Trophoblast cell (in vitro differentiated cells and primary cell): Measurements from ENCODE around the gene MYLK.

Experiments
- DNase-seq, 2 donors: peaks; one replicate each; pipeline ENCODE4 v3.0.0-alpha.2; 2016
- H2AFZ ChIP-seq: 2 replicates; pipeline ENCODE4 v1.6.1; 2013; ENCODE audit warnings: low read length, moderate library complexity, mild to moderate bottlenecking; ENCODE audit not compliant: insufficient read depth, poor library complexity
- H2AK5ac ChIP-seq: 2 replicates; pipeline ENCODE4 v1.6.1; 2013; ENCODE audit warnings: mild to moderate bottlenecking, low read length
- H2BK120ac ChIP-seq: 2 replicates; pipeline ENCODE4 v1.6.1; 2013; ENCODE audit warnings: low read length, mild to moderate bottlenecking, moderate library complexity; ENCODE audit not compliant: insufficient read depth, poor library complexity
- H2BK12ac ChIP-seq: 2 replicates; pipeline ENCODE4 v1.6.1; 2013; ENCODE audit warnings: mild to moderate bottlenecking, low read length, moderate library complexity
- H2BK5ac ChIP-seq: 2 replicates; pipeline ENCODE4 v1.6.1; 2013; ENCODE audit warnings: low read length, low read depth, moderate library complexity, mild to moderate bottlenecking; ENCODE audit not compliant: poor library complexity
- H3K14ac ChIP-seq: 2 replicates; pipeline ENCODE4 v1.6.1; 2013; ENCODE audit warnings: mild to moderate bottlenecking, low read length
- H3K18ac ChIP-seq: 2 replicates; pipeline ENCODE4 v1.6.1; 2013; ENCODE audit warnings: mild to moderate bottlenecking, low read length
- H3K23ac ChIP-seq: 2 replicates; pipeline ENCODE4 v1.6.1; 2013; ENCODE audit warnings: low read length
- H3K27ac ChIP-seq: 2 replicates; pipeline ENCODE4 v1.5.1; 2013; ENCODE audit warnings: low read depth, mild to moderate bottlenecking, inconsistent platforms, low read length, moderate library complexity
- H3K27me3 ChIP-seq: 2 replicates; pipeline ENCODE4 v1.6.1; 2013; ENCODE audit warnings: inconsistent platforms, mild to moderate bottlenecking, low read length, moderate library complexity; ENCODE audit not compliant: insufficient read depth
- H3K36me3 ChIP-seq, 2 experiments: 1 replicate in 1 of 2; 2 replicates in 1 of 2; pipeline ENCODE4 v1.6.1; 2013; ENCODE audit warnings: low read length in 2 of 2, mild to moderate bottlenecking in 2 of 2, moderate library complexity in 1 of 2; ENCODE audit not compliant: insufficient read depth in 2 of 2, control insufficient read depth in 1 of 2
- H3K4ac ChIP-seq: 2 replicates; pipeline ENCODE4 v1.6.1; 2013; ENCODE audit warnings: low read depth, mild to moderate bottlenecking, low read length, moderate library complexity
- H3K4me1 ChIP-seq, 2 experiments: 1 replicate in 1 of 2; 2 replicates in 1 of 2; pipeline ENCODE4 v1.6.1; 2013; ENCODE audit warnings: low read length in 2 of 2, mild to moderate bottlenecking in 2 of 2, moderate library complexity in 1 of 2; ENCODE audit not compliant: insufficient read depth in 2 of 2, control insufficient read depth in 1 of 2
- H3K4me2 ChIP-seq: 2 replicates; pipeline ENCODE4 v1.6.1; 2013; ENCODE audit warnings: inconsistent platforms, mild to moderate bottlenecking, low read length, moderate library complexity
- H3K4me3 ChIP-seq: 2 replicates; pipeline ENCODE4 v1.5.1; 2013; ENCODE audit warnings: mild to moderate bottlenecking, low read depth, low read length, inconsistent platforms
- H3K79me1 ChIP-seq: one replicate; pipeline ENCODE4 v1.6.1; 2013; ENCODE audit warnings: low read length
- H3K79me2 ChIP-seq: 2 replicates; pipeline ENCODE4 v1.6.1; 2013; ENCODE audit warnings: low read length, mild to moderate bottlenecking; ENCODE audit not compliant: control insufficient read depth, insufficient read depth, poor library complexity
- H3K9ac ChIP-seq: 2 replicates; pipeline ENCODE4 v1.6.1; 2013; ENCODE audit warnings: mild to moderate bottlenecking, low read length
- H3K9me3 ChIP-seq: 2 replicates; pipeline ENCODE4 v1.6.1; 2013; ENCODE audit warnings: low read depth, mild to moderate bottlenecking, control low read depth, inconsistent platforms, low read length; ENCODE audit not compliant: insufficient read depth
- H4K12ac ChIP-seq: 2 replicates; pipeline ENCODE4 v1.6.1; 2013; ENCODE audit warnings: low read depth, mild to moderate bottlenecking, low read length, moderate library complexity
- H4K8ac ChIP-seq: 2 replicates; pipeline ENCODE4 v1.6.1; 2013; ENCODE audit warnings: low read depth, mild to moderate bottlenecking, low read length, moderate library complexity
- H4K91ac ChIP-seq: one replicate; pipeline ENCODE4 v1.6.1; 2013; ENCODE audit warnings: low read depth, mild to moderate bottlenecking, low read length, moderate library complexity
- WGBS: extraction: QIAGEN DNeasy Blood & Tissue Kit; methylation state at CpG from one replicate; pipeline ENCODE4 v1.1.7; 2013; ENCODE audit warnings: missing lambda C conversion rate; ENCODE audit not compliant: insufficient read length, insufficient coverage; ENCODE audit errors: extremely low coverage; 5-methylcytosine and 5-hydroxymethylcytosine counted together

The MYLK gene

DNA sequence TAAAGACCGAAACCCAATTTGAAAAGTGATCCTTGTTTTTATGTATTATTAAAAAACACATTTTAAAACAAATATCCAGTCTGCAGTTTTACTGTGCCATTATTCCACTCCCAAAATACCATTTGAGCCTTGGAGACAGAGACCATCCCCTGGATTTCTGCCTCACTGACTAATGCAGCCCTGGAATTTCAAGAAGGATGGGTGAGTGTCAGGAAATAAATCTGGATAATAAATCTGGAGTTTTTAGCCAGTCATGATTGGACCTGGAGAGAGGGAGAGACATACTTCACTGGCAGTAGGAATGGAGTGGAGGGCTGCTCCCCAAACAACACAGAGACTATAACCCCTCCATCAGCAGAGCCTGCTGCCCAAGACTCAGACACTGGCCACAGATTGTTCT, 123.3 kb downstream of the MYLK start:
- Histone ChIP-seq H2BK5ac (no peak overlapping the region), H3K4me2 (no peak overlapping the region), H2BK12ac (no peak overlapping the region), H3K27ac (no peak overlapping the region), H4K91ac (no peak overlapping the region), H3K79me2 (no peaks in the 10 kb centered on the region), H3K36me3 (peaks cover 2 to 3% of the 10 kb centered on the region in 2 experiments), H4K12ac (no peak overlapping the region), H3K4ac (no peak overlapping the region), H3K27me3 (no peaks in the 10 kb centered on the region), H2AK5ac (no peak overlapping the region), H2BK120ac (no peak overlapping the region), H3K9ac (no peak overlapping the region), H3K18ac (no peak overlapping the region), H2AFZ (no peak overlapping the region), H4K8ac (no peak overlapping the region), H3K4me1 (peaks cover 5 to 7% of the 10 kb centered on the region in 2 experiments), H3K14ac (no peak overlapping the region), H3K4me3 (no peak overlapping the region), H3K9me3 (no peaks in the 10 kb centered on the region), H3K23ac (no peak overlapping the region), H3K79me1 (peaks cover 2% of the 10 kb centered on the region)
- no CpG with 5 or more reads among the region's 1 CpG for WGBS
- DNase-seq, result no peak

DNA sequence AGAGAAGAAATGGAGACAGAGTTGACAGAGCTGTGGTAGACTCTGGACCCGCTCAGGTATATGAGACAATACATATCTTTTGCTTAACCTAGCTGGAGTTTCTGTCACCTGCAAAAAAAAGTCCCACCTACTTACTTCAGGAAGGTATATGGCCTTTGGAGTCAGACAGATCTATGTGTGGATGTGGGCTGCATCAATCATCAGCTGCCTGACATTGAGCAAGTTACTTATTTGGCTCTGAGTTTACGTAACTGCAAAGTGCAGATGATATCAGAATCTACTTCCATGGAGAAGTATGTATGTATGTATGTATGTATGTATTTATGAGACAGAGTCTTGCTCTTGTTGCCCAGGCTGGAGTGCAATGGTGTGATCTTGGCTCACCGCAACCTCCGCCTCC, 124.3 kb downstream of the MYLK start:
- Histone ChIP-seq H3K4ac (no peak overlapping the region), H2BK12ac (no peak overlapping the region), H3K4me1 (peaks cover 6 to 7% of the 10 kb centered on the region in 2 experiments), H3K9ac (no peak overlapping the region), H3K27ac (no peak overlapping the region), H4K8ac (no peak overlapping the region), H3K79me1 (peaks cover 2% of the 10 kb centered on the region), H3K27me3 (no peaks in the 10 kb centered on the region), H4K91ac (no peak overlapping the region), H2BK5ac (no peak overlapping the region), H3K79me2 (no peaks in the 10 kb centered on the region), H2BK120ac (no peak overlapping the region), H2AK5ac (no peak overlapping the region), H3K4me3 (no peak overlapping the region), H3K14ac (no peak overlapping the region), H3K23ac (no peak overlapping the region), H2AFZ (no peak overlapping the region), H3K18ac (no peak overlapping the region), H3K9me3 (no peaks in the 10 kb centered on the region), H3K36me3 (peaks cover 2 to 3% of the 10 kb centered on the region in 2 experiments), H4K12ac (no peak overlapping the region), H3K4me2 (no peak overlapping the region)
- no CpG with 5 or more reads among the region's 4 CpGs for WGBS
- no peak for DNase-seq

DNA sequence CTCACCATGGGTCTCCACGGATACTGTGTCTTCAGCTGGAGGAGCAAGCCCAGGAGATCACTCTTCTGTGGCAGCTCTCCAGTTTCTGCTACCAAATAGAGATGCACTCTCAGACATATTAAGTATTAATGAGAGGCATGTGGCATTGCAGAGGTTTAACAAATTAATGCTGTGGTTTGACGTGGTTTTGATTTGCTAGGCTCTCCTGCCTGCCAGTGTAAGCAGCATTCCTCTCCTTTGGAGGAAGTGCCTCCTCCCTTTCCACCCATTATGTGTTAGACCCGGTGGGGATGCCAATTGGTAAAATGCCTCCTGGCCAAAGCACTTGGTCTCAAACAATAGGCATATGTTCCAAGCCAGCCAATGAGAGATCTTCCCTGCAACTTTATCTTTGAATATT, 124.8 kb downstream of the MYLK start:
- Histone ChIP-seq H3K9me3 (no peaks in the 10 kb centered on the region), H3K18ac (no peak overlapping the region), H2BK12ac (no peak overlapping the region), H3K23ac (no peak overlapping the region), H4K12ac (no peak overlapping the region), H3K4me2 (no peak overlapping the region), H3K79me2 (no peaks in the 10 kb centered on the region), H2AFZ (no peak overlapping the region), H3K27me3 (no peaks in the 10 kb centered on the region), H3K27ac (no peak overlapping the region), H2BK5ac (no peak overlapping the region), H3K9ac (no peak overlapping the region), H4K8ac (no peak overlapping the region), H3K79me1 (no peaks in the 10 kb centered on the region), H3K4ac (no peak overlapping the region), H3K36me3 (peaks cover 0 to under 1% of the 10 kb centered on the region in 2 experiments), H3K4me1 (peaks cover 7% of the 10 kb centered on the region in 2 experiments), H3K14ac (no peak overlapping the region), H2AK5ac (no peak overlapping the region), H3K4me3 (no peak overlapping the region), H2BK120ac (no peak overlapping the region), H4K91ac (no peak overlapping the region)
- WGBS, result no CpG with 5 or more reads among the region's 3 CpGs
- no peak for DNase-seq

DNA sequence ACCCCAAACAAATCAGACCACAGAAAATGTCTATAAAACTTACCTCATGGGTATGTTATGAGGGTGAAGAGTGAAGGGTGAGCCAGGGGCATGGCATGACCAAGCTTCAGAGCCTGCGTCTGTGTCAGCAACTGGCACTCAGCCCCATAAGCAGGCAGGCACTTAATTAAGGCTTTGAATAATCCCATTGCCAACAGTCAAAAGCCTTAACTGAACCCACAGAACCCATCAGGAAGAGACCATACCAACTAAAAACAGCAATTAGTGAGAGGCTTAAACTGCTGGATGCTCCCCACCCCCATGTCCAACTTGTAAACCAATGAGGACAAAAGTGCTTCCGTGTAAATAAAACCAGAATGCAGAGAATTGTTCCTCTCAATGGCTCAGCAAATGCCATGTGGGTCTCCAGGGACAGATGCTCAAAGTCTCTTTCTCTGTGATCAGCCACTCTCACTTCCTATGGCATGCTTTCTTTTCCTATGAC, 126.0 kb downstream of the MYLK start:
- H3K23ac ChIP-seq, result no peak overlapping the region
- no peaks in the 10 kb centered on the region for H3K9me3 ChIP-seq
- H3K18ac ChIP-seq, result no peak overlapping the region
- H3K79me2 ChIP-seq, result no peaks in the 10 kb centered on the region
- H3K4me2 ChIP-seq, result no peak overlapping the region
- H3K4ac ChIP-seq, result no peak overlapping the region
- WGBS, result no CpG with 5 or more reads among the region's 2 CpGs
- H3K79me1 ChIP-seq, result no peaks in the 10 kb centered on the region
- no peak overlapping the region for H3K9ac ChIP-seq
- H3K14ac ChIP-seq, result no peak overlapping the region
- no peak overlapping the region for H2BK5ac ChIP-seq
- H3K27ac ChIP-seq, result no peak overlapping the region
- H3K4me3 ChIP-seq, result no peak overlapping the region
- no peak overlapping the region for H2BK12ac ChIP-seq
- no peak overlapping the region for H2AFZ ChIP-seq
- H4K12ac ChIP-seq, result no peak overlapping the region
- H3K4me1 ChIP-seq, result peaks cover 7% of the 10 kb centered on the region in 2 experiments
- no peaks in the 10 kb centered on the region for H3K36me3 ChIP-seq
- no peak overlapping the region for H2BK120ac ChIP-seq
- no peak overlapping the region for H4K8ac ChIP-seq
- DNase-seq, result no peak
- no peaks in the 10 kb centered on the region for H3K27me3 ChIP-seq
- H2AK5ac ChIP-seq, result no peak overlapping the region
- no peak overlapping the region for H4K91ac ChIP-seq
